H1 (cell line): ENCODE results near the gene PTPRG. TPM values are rescaled to one million over a fixed set of nuclear protein-coding genes. Genes with fewer than 3 reads are reported as not detected.

Experiments used
- CTCF ChIA-PET: fragments of 300-600 bp; sonication (Branson Sonifier 250); formaldehyde crosslinking; loops from one replicate; lab custom pipeline; 2021; ENCODE audit not compliant: partially characterized antibody; lab: Charles Lee
- POLR2A ChIA-PET: fragments of 300-600 bp; sonication (Branson Sonifier 250); formaldehyde crosslinking; loops from one replicate; lab custom pipeline; 2021; ENCODE audit warnings: inconsistent platforms; ENCODE audit not compliant: partially characterized antibody; lab: Charles Lee
- DNase-seq, 2 experiments: peaks; one replicate each; pipeline versions ENCODE4 v3.0.0 to v3.0.0-alpha.2; 2010 to 2022; ENCODE audit warnings: low spot score in 2 of 2, low read depth in 1 of 2, mixed read lengths in 1 of 2
- FAIRE-seq: peaks from 2 replicates; lab custom pipeline; 2011; peaks lifted over from hg19 to GRCh38; lab: Jason Lieb, UNC
- H2AFZ ChIP-seq: 2 replicates; pipeline ENCODE4 v1.8.1; 2012; ENCODE audit warnings: low read length, inconsistent platforms
- H2AK5ac ChIP-seq: 2 replicates; pipeline ENCODE4 v1.6.1; 2013; ENCODE audit warnings: low read depth, low read length
- H2BK120ac ChIP-seq: replicated peaks from 2 replicates; pipeline ENCODE3; 2013; ENCODE audit warnings: low read depth, low read length, inconsistent platforms
- H2BK12ac ChIP-seq: 2 replicates; pipeline ENCODE4 v1.6.1; 2013; ENCODE audit warnings: low read depth, low read length
- H2BK15ac ChIP-seq: 2 replicates; pipeline ENCODE4 v1.6.1; 2013; ENCODE audit warnings: low read length
- H2BK20ac ChIP-seq: 2 replicates; pipeline ENCODE4 v1.6.1; 2013; ENCODE audit warnings: low read length
- H2BK5ac ChIP-seq: 2 replicates; pipeline ENCODE4 v1.6.1; 2013; ENCODE audit warnings: low read depth, low read length
- H3K14ac ChIP-seq: 2 replicates; pipeline ENCODE4 v1.6.1; 2013; ENCODE audit warnings: inconsistent platforms; ENCODE audit not compliant: insufficient read length
- H3K18ac ChIP-seq: 2 replicates; pipeline ENCODE4 v1.6.1; 2013; ENCODE audit warnings: low read length; ENCODE audit errors: extremely low read depth
- H3K23ac ChIP-seq: 2 replicates; pipeline ENCODE4 v1.6.1; 2013; ENCODE audit warnings: inconsistent platforms; ENCODE audit not compliant: insufficient read length
- H3K23me2 ChIP-seq: 2 replicates; pipeline ENCODE4 v1.6.1; 2013; ENCODE audit warnings: low read depth, low read length
- H3K27ac ChIP-seq: 2 replicates; pipeline ENCODE4 v1.6.1; 2011; ENCODE audit warnings: low read depth, low read length, inconsistent platforms
- H3K27me3 ChIP-seq, 4 experiments: replicated peaks in 1 of 4; 1 replicate in 1 of 4; 2 replicates in 3 of 4; pipeline versions ENCODE4 v1.6.1 to v1.8.1; 2011 to 2013; ENCODE audit warnings: low read length in 3 of 4, mild to moderate bottlenecking in 3 of 4, inconsistent platforms in 2 of 4, mixed read lengths in 2 of 4, moderate library complexity in 1 of 4; ENCODE audit not compliant: control insufficient read depth in 3 of 4, insufficient read depth in 3 of 4; ENCODE audit errors: extremely low read depth in 1 of 4
- H3K36me3 ChIP-seq, 4 experiments: 2 replicates each; pipeline versions ENCODE4 v1.6.1 to v1.8.1; 2011 to 2013; ENCODE audit warnings: mild to moderate bottlenecking in 4 of 4, low read length in 3 of 4, moderate library complexity in 2 of 4, control low read depth in 1 of 4, inconsistent platforms in 1 of 4; ENCODE audit not compliant: insufficient read depth in 4 of 4, control insufficient read depth in 2 of 4
- H3K4ac ChIP-seq: replicated peaks from 2 replicates; pipeline ENCODE3; 2013; ENCODE audit warnings: low read length, low read depth, mixed read lengths, inconsistent platforms; ENCODE audit not compliant: insufficient read length
- H3K4me1 ChIP-seq, 4 experiments: replicated peaks in 1 of 4; 1 replicate in 1 of 4; 2 replicates in 3 of 4; pipeline versions ENCODE4 v1.6.1 to v1.8.1; 2011 to 2013; ENCODE audit warnings: low read length in 3 of 4, inconsistent platforms in 2 of 4, mixed read lengths in 1 of 4; ENCODE audit not compliant: insufficient read depth in 4 of 4, control insufficient read depth in 3 of 4
- H3K4me2 ChIP-seq, 2 experiments: 2 replicates each; pipeline versions ENCODE4 v1.6.1 to v1.8.1; 2011 to 2013; ENCODE audit warnings: low read depth in 2 of 2, low read length in 2 of 2, control low read depth in 1 of 2, inconsistent platforms in 1 of 2, mild to moderate bottlenecking in 1 of 2; ENCODE audit not compliant: insufficient read depth in 1 of 2
- H3K4me3 ChIP-seq, 4 experiments: fragments of 200-600, 300-600 bp in 1 of 4; sonication (generic), shearing (Covaris generic), sonication (Bioruptor Twin) in 1 of 4; 2 replicates each; pipeline versions ENCODE4 v1.5.1 to v1.8.1; 2011 to 2016; ENCODE audit warnings: low read length in 4 of 4, low read depth in 3 of 4, control low read depth in 2 of 4, inconsistent platforms in 2 of 4, mild to moderate bottlenecking in 2 of 4, mixed read lengths in 1 of 4, moderate library complexity in 1 of 4; ENCODE audit not compliant: insufficient read depth in 2 of 4; ENCODE audit errors: extremely low read depth in 1 of 4
- H3K56ac ChIP-seq: replicated peaks from 2 replicates; pipeline ENCODE3; 2013; ENCODE audit warnings: low read depth, mild to moderate bottlenecking, mixed read lengths, low read length, inconsistent platforms; ENCODE audit not compliant: insufficient read length
- H3K79me1 ChIP-seq: 2 replicates; pipeline ENCODE4 v1.6.1; 2013; ENCODE audit warnings: low read depth, low read length, control low read depth
- H3K79me2 ChIP-seq, 2 experiments: 2 replicates each; pipeline versions ENCODE4 v1.6.1 to v1.8.1; 2012 to 2013; ENCODE audit warnings: low read length in 2 of 2, mild to moderate bottlenecking in 2 of 2, inconsistent platforms in 1 of 2; ENCODE audit not compliant: insufficient read depth in 2 of 2, control insufficient read depth in 1 of 2
- H3K9ac ChIP-seq, 4 experiments: replicated peaks in 1 of 4; 1 replicate in 1 of 4; 2 replicates in 3 of 4; pipeline versions ENCODE4 v1.6.1 to v1.8.1; 2011 to 2013; ENCODE audit warnings: low read depth in 3 of 4, low read length in 3 of 4, control low read depth in 2 of 4, mild to moderate bottlenecking in 2 of 4, moderate library complexity in 2 of 4, inconsistent platforms in 1 of 4; ENCODE audit errors: extremely low read depth in 1 of 4
- H3K9me3 ChIP-seq, 2 experiments: 2 replicates each; pipeline versions ENCODE4 v1.6.1 to v1.8.1; 2012 to 2013; ENCODE audit warnings: mild to moderate bottlenecking in 2 of 2, moderate library complexity in 2 of 2, control low read depth in 1 of 2, inconsistent platforms in 1 of 2, low read depth in 1 of 2, low read length in 1 of 2, mixed read lengths in 1 of 2; ENCODE audit not compliant: insufficient read depth in 2 of 2
- H4K20me1 ChIP-seq, 2 experiments: replicated peaks in 1 of 2; 2 replicates each; pipeline versions ENCODE3 to v1.8.1; 2011 to 2013; ENCODE audit warnings: inconsistent platforms in 2 of 2, low read length in 2 of 2, mild to moderate bottlenecking in 1 of 2; ENCODE audit not compliant: insufficient read depth in 2 of 2, control insufficient read depth in 1 of 2
- H4K5ac ChIP-seq: 2 replicates; pipeline ENCODE4 v1.6.1; 2013; ENCODE audit warnings: low read length, low read depth, mixed read lengths, inconsistent platforms; ENCODE audit not compliant: insufficient read length
- H4K8ac ChIP-seq: 2 replicates; pipeline ENCODE4 v1.8.0; 2013; ENCODE audit warnings: mild to moderate bottlenecking, moderate library complexity, low read length, inconsistent platforms; ENCODE audit not compliant: insufficient read depth; ENCODE audit errors: extremely low read depth
- H4K91ac ChIP-seq: replicated peaks from 2 replicates; pipeline ENCODE3; 2013; ENCODE audit warnings: low read length, mixed read lengths, inconsistent platforms; ENCODE audit not compliant: insufficient read length
- KDM1A ChIP-seq: fragments of 200-600, 300-600 bp; sonication (generic); IDR thresholded peaks from 2 replicates; pipeline ENCODE4 v1.7.1; 2016; ENCODE audit warnings: mild to moderate bottlenecking, low read length, borderline replicate concordance
- PHF8 ChIP-seq: fragments of 200-600 bp; sonication (generic); conservative IDR thresholded peaks from 2 replicates; pipeline ENCODE4 v1.7.1; 2012; ENCODE audit warnings: low read depth, mild to moderate bottlenecking, inconsistent platforms, low read length, moderate library complexity
- RFX5 ChIP-seq: IDR thresholded peaks from 2 replicates; pipeline ENCODE4 v1.6.1; 2011; ENCODE audit warnings: low read depth, low read length, improper control_type of control experiment, borderline replicate concordance
- SRF ChIP-seq: IDR thresholded peaks from 2 replicates; pipeline ENCODE4 v1.6.1; 2011; ENCODE audit warnings: mild to moderate bottlenecking, low read depth, low read length, moderate library complexity
- TBP ChIP-seq: IDR thresholded peaks from 2 replicates; pipeline ENCODE4 v1.6.1; 2011; ENCODE audit warnings: low read depth, low read length, improper control_type of control experiment
- USF2 ChIP-seq: IDR thresholded peaks from 2 replicates; pipeline ENCODE4 v1.6.1; 2011; ENCODE audit warnings: low read length, improper control_type of control experiment
- WGBS, 2 experiments: shearing (Covaris generic) in 1 of 2; methylation state at CpG; one replicate each; pipeline versions ENCODE4 v1.1.6 to v1.1.7; 2013 to 2015; ENCODE audit warnings: low lambda C conversion rate in 2 of 2, mixed read lengths in 2 of 2, inconsistent platforms in 1 of 2, low coverage in 1 of 2, missing lambda C conversion rate in 1 of 2; ENCODE audit not compliant: insufficient replicate concordance in 2 of 2, insufficient coverage in 1 of 2, insufficient read length in 1 of 2; ENCODE audit errors: extremely low coverage in 1 of 2, missing lambda C conversion rate in 1 of 2; 5-methylcytosine and 5-hydroxymethylcytosine counted together
- polyA plus RNA-seq, 7 experiments: library from polyadenylated mRNA; depleted of rRNA in 3 of 7; stranded (reverse) in 5 of 7; unstranded in 2 of 7; fragments of >200 nt in 5 of 7; fragments of 200-250 nt in 2 of 7; gene quantifications; 1 replicate in 5 of 7; 2 replicates in 1 of 7; 4 replicates in 1 of 7; pipeline versions ENCODE4 v1.2.1 to v1.2.3, GENCODE V29; 2011 to 2013; ENCODE audit warnings: missing spikeins in 2 of 7, mixed read lengths in 2 of 7
- total RNA-seq: library from RNA; stranded (reverse); fragmentation: NEBNext Ultra II Directional; extraction: Animal tissue kit (Norgen Biotek cat#: 25700); gene quantifications from 2 replicates; pipeline ENCODE4 v1.2.1, GENCODE V29; 2021
- TF ChIP-seq, protein P1 (sequence below), 3 experiments: IDR thresholded peaks; 1 replicate in 2 of 3; 2 replicates in 1 of 3; pipeline versions ENCODE4 v1.5.1 to v1.6.1; 2011; ENCODE audit warnings: low read length in 3 of 3, mild to moderate bottlenecking in 3 of 3, inconsistent platforms in 2 of 3, low read depth in 1 of 3, moderate library complexity in 1 of 3; ENCODE audit not compliant: insufficient read depth in 1 of 3; ENCODE audit errors: control extremely low read depth in 1 of 3
- TF ChIP-seq, protein P2 (sequence below): IDR thresholded peaks from 2 replicates; pipeline ENCODE4 v1.6.1; 2012; ENCODE audit warnings: low read length, inconsistent platforms

Gene PTPRG
- total and polyA plus RNA-seq, 2 of the 8 experiments (the other 6 are each of a cell fraction or from before 2014, with no cell fraction given), result 23.3 to 96.2 TPM

DNA sequence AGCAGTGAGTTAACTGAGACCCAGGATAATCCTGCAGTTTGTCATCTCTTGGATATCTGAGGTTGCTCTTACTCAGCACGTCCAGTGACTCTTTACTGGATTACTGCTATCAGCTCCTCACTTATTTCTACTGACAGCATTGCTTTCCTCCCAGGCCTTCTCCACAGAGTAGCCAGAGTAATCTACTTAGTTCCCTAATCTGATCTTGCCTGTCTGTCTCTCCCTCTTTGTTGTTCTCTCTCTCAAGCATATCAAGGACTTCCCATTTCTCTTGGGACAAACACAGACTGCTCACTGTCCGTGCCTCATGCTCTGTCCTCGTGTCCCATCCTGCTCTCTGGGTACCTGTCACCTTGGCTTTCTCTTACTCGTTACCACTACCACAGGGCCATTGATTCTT lies 435.7 kb downstream of the PTPRG start:
- DNase-seq (no peak), FAIRE-seq (no peak)
- Histone ChIP-seq H4K5ac (no peak overlapping the region), H3K23me2 (no peaks in the 10 kb centered on the region; the same call in 1 of the 2 replicates), H2AK5ac (no peak overlapping the region), H2BK20ac (no peak overlapping the region), H2AFZ (no peak overlapping the region), H3K27ac (no peak overlapping the region), H3K27me3 (no peaks in the 10 kb centered on the region), H3K79me1 (no peaks in the 10 kb centered on the region; the same call in 1 of the 2 replicates), H3K4me3 (no peak overlapping the region), H3K4ac (no peak overlapping the region), H2BK120ac (no peak overlapping the region), H2BK12ac (no peak overlapping the region), H3K18ac (no peak overlapping the region), H3K4me1 (no peaks in the 10 kb centered on the region), H3K23ac (no peak overlapping the region), H4K8ac (no peak overlapping the region), H4K20me1 (peaks cover 0 to 1% of the 10 kb centered on the region in 2 experiments), H3K9ac (no peak overlapping the region), H3K79me2 (peaks cover 0 to 13% of the 10 kb centered on the region in 2 experiments; a peak in 2 of 4 replicates), H3K4me2 (no peak overlapping the region), H3K9me3 (no peaks in the 10 kb centered on the region), H3K56ac (no peak overlapping the region), H3K14ac (no peak overlapping the region), H3K36me3 (no peaks in the 10 kb centered on the region), H2BK15ac (no peak overlapping the region), H2BK5ac (no peak overlapping the region), H4K91ac (no peak overlapping the region)
- 95% methylated on average over 4 of the region's 4 CpGs; no CpG with 5 or more reads in 1 of the 2 experiments for WGBS, 2 experiments
- ChIA-PET POLR2A (no interaction called here), CTCF (no interaction called here)
- TF ChIP-seq RFX5, result no peak
- no peak for TF ChIP-seq KDM1A
- TF ChIP-seq, protein P1, sequence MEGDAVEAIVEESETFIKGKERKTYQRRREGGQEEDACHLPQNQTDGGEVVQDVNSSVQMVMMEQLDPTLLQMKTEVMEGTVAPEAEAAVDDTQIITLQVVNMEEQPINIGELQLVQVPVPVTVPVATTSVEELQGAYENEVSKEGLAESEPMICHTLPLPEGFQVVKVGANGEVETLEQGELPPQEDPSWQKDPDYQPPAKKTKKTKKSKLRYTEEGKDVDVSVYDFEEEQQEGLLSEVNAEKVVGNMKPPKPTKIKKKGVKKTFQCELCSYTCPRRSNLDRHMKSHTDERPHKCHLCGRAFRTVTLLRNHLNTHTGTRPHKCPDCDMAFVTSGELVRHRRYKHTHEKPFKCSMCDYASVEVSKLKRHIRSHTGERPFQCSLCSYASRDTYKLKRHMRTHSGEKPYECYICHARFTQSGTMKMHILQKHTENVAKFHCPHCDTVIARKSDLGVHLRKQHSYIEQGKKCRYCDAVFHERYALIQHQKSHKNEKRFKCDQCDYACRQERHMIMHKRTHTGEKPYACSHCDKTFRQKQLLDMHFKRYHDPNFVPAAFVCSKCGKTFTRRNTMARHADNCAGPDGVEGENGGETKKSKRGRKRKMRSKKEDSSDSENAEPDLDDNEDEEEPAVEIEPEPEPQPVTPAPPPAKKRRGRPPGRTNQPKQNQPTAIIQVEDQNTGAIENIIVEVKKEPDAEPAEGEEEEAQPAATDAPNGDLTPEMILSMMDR (IDR thresholded peaks at IDR 0.05; ENCODE audit: control extremely low read depth in 1 of 3, insufficient read depth in 1 of 3, low read depth in 1 of 3, low read length in 3 of 3), result no peak
- no peak for TF ChIP-seq SRF
- TF ChIP-seq USF2, result no peak
- no peak for TF ChIP-seq PHF8
- TF ChIP-seq TBP, result no peak
- TF ChIP-seq, protein P2, sequence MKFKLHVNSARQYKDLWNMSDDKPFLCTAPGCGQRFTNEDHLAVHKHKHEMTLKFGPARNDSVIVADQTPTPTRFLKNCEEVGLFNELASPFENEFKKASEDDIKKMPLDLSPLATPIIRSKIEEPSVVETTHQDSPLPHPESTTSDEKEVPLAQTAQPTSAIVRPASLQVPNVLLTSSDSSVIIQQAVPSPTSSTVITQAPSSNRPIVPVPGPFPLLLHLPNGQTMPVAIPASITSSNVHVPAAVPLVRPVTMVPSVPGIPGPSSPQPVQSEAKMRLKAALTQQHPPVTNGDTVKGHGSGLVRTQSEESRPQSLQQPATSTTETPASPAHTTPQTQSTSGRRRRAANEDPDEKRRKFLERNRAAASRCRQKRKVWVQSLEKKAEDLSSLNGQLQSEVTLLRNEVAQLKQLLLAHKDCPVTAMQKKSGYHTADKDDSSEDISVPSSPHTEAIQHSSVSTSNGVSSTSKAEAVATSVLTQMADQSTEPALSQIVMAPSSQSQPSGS, result no peak
